Measurements from ENCODE around the gene RERE.
A peak's percentile ranks its signal among the peaks of the same experiment; 100 is the strongest.
"Not testable (repeated sequence)": the region's sequence is repeated elsewhere in the genome, so short reads cannot be mapped to it uniquely, and the experiment has no call there.

The RERE gene

GRCh38 chr1:8712413-8713231 is 104.8 kb downstream of the RERE start:
- DNase-seq = peak; percentile 96

GRCh38 chr1:8711873-8712412 is 105.5 kb downstream of the RERE start:
- DNase-seq = no peak

- DNase-seq = no peak
Observed at GRCh38 chr1:8711151-8711550, 106.3 kb downstream of the RERE start.

- no peak for DNase-seq
Observed at GRCh38 chr1:8708259-8708658, 109.2 kb downstream of the RERE start.

GRCh38 chr1:8706995-8707396 is 110.4 kb downstream of the RERE start:
- peak; percentile 64 for DNase-seq

- DNase-seq = no peak
Observed at GRCh38 chr1:8706291-8706690, 111.1 kb downstream of the RERE start.

GRCh38 chr1:8704866-8705506 is 112.5 kb downstream of the RERE start:
- no peak for DNase-seq

- DNase-seq = peak; percentile 88
Observed at GRCh38 chr1:8702850-8703810, 114.3 kb downstream of the RERE start.

- DNase-seq = no peak
Observed at GRCh38 chr1:8702472-8702849, 115.0 kb downstream of the RERE start.

- no peak for DNase-seq
Observed at GRCh38 chr1:8701794-8702471, 115.5 kb downstream of the RERE start.

GRCh38 chr1:8699679-8700078 is 117.8 kb downstream of the RERE start:
- no peak for DNase-seq

- DNase-seq = no peak
Observed at GRCh38 chr1:8698937-8699447, 118.4 kb downstream of the RERE start.

- DNase-seq = no peak
Observed at GRCh38 chr1:8698012-8698630, 119.3 kb downstream of the RERE start.

GRCh38 chr1:8695442-8695841 is 122.0 kb downstream of the RERE start:
- DNase-seq = not testable (repeated sequence)

- no peak for DNase-seq
Observed at GRCh38 chr1:8693107-8693506, 124.3 kb downstream of the RERE start.

- DNase-seq = no peak
Observed at GRCh38 chr1:8691662-8692061, 125.8 kb downstream of the RERE start.

GRCh38 chr1:8690253-8690525 is 127.3 kb downstream of the RERE start:
- no peak for DNase-seq

GRCh38 chr1:8689431-8690252 is 127.8 kb downstream of the RERE start:
- no peak for DNase-seq

- DNase-seq = no peak
Observed at GRCh38 chr1:8687538-8687937, 129.9 kb downstream of the RERE start.

GRCh38 chr1:8687039-8687438 is 130.4 kb downstream of the RERE start:
- DNase-seq = no peak

- no peak for DNase-seq
Observed at GRCh38 chr1:8685463-8685862, 132.0 kb downstream of the RERE start.

Data from fibroblast of skin of right quadriceps (primary cell).